B cell (primary cell): ENCODE data around the gene PARVG.
"Not testable (repeated sequence)": the region's sequence is repeated elsewhere in the genome, so short reads cannot be mapped to it uniquely, and the experiment has no call there.

Source experiments
- EZH2 ChIP-seq: IDR thresholded peaks from 2 replicates; pipeline ENCODE4 v1.6.1; 2012; ENCODE audit warnings: borderline replicate concordance, low read depth, mild to moderate bottlenecking, moderate library complexity, low read length; ENCODE audit not compliant: insufficient read depth, poor library complexity, severe bottlenecking
- TF ChIP-seq, protein P1 (sequence below): fragments of 200-600 bp; IDR thresholded peaks from one replicate; pipeline ENCODE4 v1.8.0; 2022; ENCODE audit warnings: antibody characterized with exemption, mild to moderate bottlenecking

DNA sequence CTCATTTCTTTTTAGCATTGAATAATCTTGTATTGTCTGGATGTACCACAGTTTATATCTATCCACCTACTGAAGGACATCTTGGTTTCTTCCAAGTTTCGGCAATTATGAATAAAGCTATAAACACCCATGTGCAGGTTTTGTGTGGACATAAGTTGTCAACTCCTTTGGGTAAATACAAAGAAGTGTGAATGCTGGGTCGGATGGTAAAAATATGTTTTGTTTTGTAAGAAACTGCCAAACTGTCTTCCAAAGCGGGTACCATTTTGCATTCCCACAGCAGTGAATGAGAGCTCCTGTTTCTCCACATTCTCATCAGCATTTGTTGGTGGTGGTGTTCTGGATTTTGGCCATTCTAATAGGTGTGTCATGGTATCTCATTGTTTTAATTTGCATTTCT, 60.4 kb downstream of the PARVG start:
- TF ChIP-seq, protein P1, sequence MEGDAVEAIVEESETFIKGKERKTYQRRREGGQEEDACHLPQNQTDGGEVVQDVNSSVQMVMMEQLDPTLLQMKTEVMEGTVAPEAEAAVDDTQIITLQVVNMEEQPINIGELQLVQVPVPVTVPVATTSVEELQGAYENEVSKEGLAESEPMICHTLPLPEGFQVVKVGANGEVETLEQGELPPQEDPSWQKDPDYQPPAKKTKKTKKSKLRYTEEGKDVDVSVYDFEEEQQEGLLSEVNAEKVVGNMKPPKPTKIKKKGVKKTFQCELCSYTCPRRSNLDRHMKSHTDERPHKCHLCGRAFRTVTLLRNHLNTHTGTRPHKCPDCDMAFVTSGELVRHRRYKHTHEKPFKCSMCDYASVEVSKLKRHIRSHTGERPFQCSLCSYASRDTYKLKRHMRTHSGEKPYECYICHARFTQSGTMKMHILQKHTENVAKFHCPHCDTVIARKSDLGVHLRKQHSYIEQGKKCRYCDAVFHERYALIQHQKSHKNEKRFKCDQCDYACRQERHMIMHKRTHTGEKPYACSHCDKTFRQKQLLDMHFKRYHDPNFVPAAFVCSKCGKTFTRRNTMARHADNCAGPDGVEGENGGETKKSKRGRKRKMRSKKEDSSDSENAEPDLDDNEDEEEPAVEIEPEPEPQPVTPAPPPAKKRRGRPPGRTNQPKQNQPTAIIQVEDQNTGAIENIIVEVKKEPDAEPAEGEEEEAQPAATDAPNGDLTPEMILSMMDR = not testable (repeated sequence)
- TF ChIP-seq EZH2 = not testable (repeated sequence)
